ENCODE results near the gene CACNB2.

GRCh38 chr10:18122753-18123152 is 17.5 kb upstream of the CACNB2 start:
- TF ChIP-seq CTCF (IDR thresholded peaks at IDR 0.05) (no peak), POLR2A (IDR thresholded peaks at IDR 0.05) (no peak)
